Thoracic aorta (tissue), 2 donors: ENCODE measurements around the gene DLG5. TPM values are rescaled to one million over a fixed set of nuclear protein-coding genes. Genes with fewer than 3 reads are reported as not detected.

Experiments
- ATAC-seq: fragments of 150-250 bp; one replicate; pipeline ENCODE4 v1.8.0; 2017; ENCODE audit warnings: low read depth; ENCODE audit not compliant: insufficient number of reproducible peaks, low FRiP score
- DNase-seq: peaks from one replicate; pipeline ENCODE4 v3.0.0-alpha.2; 2020; ENCODE audit warnings: low spot score
- H3K27ac ChIP-seq, 2 donors: fragments of 200-600 bp; sonication (generic); 1 replicate in 1 of 2; 2 replicates in 1 of 2; pipeline ENCODE4 v1.5.1; 2016; ENCODE audit warnings: mild to moderate bottlenecking in 2 of 2, moderate library complexity in 2 of 2
- H3K27me3 ChIP-seq: fragments of 200-600 bp; sonication (generic); replicated peaks from 2 replicates; pipeline ENCODE4 v1.6.0; 2016; ENCODE audit warnings: mild to moderate bottlenecking; ENCODE audit not compliant: insufficient read depth
- H3K36me3 ChIP-seq: fragments of 200-600 bp; sonication (generic); one replicate; pipeline ENCODE4 v1.5.1; 2016
- H3K4me1 ChIP-seq, 2 donors: fragments of 200-600 bp; sonication (generic); 1 replicate in 1 of 2; 2 replicates in 1 of 2; pipeline versions ENCODE4 v1.5.1 to v1.6.0; 2016; ENCODE audit warnings: low read depth in 2 of 2, mild to moderate bottlenecking in 1 of 2; ENCODE audit not compliant: control insufficient read depth in 1 of 2
- H3K4me3 ChIP-seq: fragments of 200-600 bp; sonication (generic); 2 replicates; pipeline ENCODE4 v1.5.1; 2016; ENCODE audit warnings: mild to moderate bottlenecking
- H3K9me3 ChIP-seq: fragments of 200-600 bp; sonication (generic); 2 replicates; pipeline ENCODE4 v1.5.1; 2016
- total RNA-seq, 2 donors: library from RNA; depleted of rRNA; stranded (reverse); fragments of >200 nt; gene quantifications; one replicate each; pipeline versions ENCODE4 v1.1.0 to v1.2.3, GENCODE V29; 2016
- TF ChIP-seq, protein P1 (sequence below): fragments of 200-600 bp; sonication (generic); IDR thresholded peaks from one replicate; pipeline ENCODE4 v1.5.1; 2019; ENCODE audit warnings: antibody characterized with exemption

The DLG5 gene
- total RNA-seq, 2 donors from 2014 or later: 36.4 to 79.6 TPM

DNA sequence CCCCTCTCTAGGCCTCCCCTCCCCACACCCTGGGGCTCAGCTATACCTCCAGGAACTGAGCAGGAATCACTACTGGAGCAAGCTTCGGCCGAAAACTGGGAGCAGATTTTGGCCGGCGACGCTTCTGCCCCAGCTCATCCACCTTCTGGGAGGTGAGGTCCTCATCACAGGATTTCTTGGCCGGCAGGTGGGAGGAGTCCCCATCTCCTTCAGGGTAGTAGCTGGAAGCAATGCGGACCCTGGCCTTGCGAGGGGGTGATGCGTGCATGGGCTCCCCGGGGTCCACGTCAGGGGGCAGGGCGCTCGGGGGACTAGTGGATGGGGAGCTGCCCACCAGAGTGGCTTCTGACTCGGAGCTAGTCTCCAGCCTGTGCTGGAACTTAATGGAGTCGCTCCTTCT lies 105.5 kb downstream of the DLG5 start:
- no peaks in the 10 kb centered on the region for H3K9me3 ChIP-seq
- H3K4me1 ChIP-seq: no peaks in the 10 kb centered on the region
- H3K27me3 ChIP-seq: no peaks in the 10 kb centered on the region
- H3K27ac ChIP-seq: no peak overlapping the region
- TF ChIP-seq, protein P1, sequence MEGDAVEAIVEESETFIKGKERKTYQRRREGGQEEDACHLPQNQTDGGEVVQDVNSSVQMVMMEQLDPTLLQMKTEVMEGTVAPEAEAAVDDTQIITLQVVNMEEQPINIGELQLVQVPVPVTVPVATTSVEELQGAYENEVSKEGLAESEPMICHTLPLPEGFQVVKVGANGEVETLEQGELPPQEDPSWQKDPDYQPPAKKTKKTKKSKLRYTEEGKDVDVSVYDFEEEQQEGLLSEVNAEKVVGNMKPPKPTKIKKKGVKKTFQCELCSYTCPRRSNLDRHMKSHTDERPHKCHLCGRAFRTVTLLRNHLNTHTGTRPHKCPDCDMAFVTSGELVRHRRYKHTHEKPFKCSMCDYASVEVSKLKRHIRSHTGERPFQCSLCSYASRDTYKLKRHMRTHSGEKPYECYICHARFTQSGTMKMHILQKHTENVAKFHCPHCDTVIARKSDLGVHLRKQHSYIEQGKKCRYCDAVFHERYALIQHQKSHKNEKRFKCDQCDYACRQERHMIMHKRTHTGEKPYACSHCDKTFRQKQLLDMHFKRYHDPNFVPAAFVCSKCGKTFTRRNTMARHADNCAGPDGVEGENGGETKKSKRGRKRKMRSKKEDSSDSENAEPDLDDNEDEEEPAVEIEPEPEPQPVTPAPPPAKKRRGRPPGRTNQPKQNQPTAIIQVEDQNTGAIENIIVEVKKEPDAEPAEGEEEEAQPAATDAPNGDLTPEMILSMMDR: no peak
- H3K4me3 ChIP-seq: no peak overlapping the region
- ATAC-seq (no peak), DNase-seq (no peak)
- H3K36me3 ChIP-seq: peaks cover 63% of the 10 kb centered on the region

DNA sequence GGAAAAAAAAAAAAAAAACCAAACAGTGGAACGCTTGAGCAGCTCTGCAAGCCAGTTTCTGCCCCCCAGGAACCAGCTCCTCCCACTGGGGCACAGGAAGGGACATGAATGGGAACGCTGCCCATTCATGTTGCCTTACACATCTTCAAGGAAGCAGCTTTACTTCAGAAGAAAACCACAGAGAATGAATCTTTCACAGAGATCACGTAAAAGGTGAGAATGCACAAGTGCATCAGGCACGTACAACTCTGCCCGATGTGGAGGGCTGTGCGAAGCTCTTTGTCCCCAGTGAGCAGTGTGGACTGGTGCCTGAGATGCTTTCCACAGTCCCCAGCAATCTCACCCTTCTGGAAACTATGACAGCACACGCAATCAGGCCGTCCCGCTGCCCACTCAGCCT lies 106.2 kb downstream of the DLG5 start:
- H3K36me3 ChIP-seq: peaks cover 70% of the 10 kb centered on the region
- H3K27ac ChIP-seq: no peak overlapping the region
- no peaks in the 10 kb centered on the region for H3K4me1 ChIP-seq
- no peaks in the 10 kb centered on the region for H3K9me3 ChIP-seq
- no peaks in the 10 kb centered on the region for H3K27me3 ChIP-seq
- TF ChIP-seq, protein P1: no peak
- no peak overlapping the region for H3K4me3 ChIP-seq
- DNase-seq: no peak
- ATAC-seq: no peak

DNA sequence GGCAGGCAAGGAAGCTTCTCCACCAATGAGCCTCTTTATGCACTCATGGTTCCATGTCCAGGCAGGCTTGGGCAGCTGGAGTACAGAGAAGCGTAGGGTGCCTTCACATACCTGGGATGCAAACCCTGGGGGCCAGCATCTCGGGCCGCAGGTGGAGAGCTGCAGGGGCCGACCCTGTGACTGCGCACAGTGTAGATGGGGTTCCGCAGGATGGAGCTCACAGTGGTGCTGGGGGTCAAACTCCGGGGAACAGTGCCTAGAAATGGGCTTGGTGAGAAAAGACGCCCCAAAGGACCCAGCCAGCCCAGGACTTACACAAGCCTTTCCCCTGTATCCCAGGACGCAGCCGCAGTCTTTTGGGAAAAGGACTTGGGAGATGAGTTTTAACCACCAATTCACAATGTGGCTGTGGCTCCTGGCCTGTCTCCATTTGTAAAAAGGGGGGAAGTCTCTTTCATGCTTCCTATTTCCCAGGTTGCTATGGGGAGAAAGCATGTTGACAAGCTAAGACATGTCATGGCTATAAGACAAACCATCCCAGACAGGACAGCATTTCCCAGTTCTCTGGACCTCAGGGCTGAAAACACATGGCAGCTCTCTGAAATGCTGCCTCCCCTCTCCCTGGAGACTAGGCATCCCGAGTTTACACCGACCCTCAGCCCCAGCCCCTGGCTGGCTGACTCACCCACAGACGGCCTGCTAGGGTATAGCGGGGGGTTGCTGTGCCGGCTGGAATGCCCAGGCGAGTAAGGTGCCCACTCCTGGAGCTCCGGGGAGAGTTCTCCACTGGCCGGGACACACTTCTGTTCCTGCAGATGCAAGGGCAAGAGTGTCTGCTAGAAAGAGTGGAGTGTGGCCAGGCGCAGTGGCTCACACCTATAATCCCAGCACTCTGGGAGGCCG lies 107.1 kb downstream of the DLG5 start:
- H3K9me3 ChIP-seq: no peaks in the 10 kb centered on the region
- H3K4me1 ChIP-seq: no peaks in the 10 kb centered on the region
- H3K27me3 ChIP-seq: no peaks in the 10 kb centered on the region
- H3K4me3 ChIP-seq: no peak overlapping the region
- H3K36me3 ChIP-seq: peaks cover 75% of the 10 kb centered on the region
- no peak for DNase-seq
- no peak overlapping the region for H3K27ac ChIP-seq
- ATAC-seq: no peak
- TF ChIP-seq, protein P1: no peak

DNA sequence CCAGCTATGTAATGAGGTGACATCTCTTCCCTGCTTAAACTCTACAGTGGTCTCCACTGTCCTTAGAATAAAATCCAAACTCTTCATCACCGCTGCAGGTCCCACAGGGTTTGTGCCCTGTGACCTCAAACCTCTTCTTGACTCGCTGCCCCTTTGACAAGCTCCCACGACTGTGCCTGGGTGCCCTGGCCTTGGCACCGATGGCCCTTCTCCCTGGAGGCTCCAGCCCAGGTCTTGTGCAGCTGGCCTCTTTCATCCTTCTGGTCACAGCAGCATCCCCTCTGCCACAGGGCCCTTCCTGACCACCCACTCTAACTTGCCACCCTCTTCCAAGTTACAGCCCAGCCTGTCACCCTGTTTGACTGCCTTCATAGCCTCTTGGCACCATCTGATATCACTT lies 108.2 kb downstream of the DLG5 start:
- no peaks in the 10 kb centered on the region for H3K4me1 ChIP-seq
- no peak overlapping the region for H3K27ac ChIP-seq
- no peak overlapping the region for H3K4me3 ChIP-seq
- peaks cover 71% of the 10 kb centered on the region for H3K36me3 ChIP-seq
- TF ChIP-seq, protein P1: no peak
- ATAC-seq (no peak), DNase-seq (no peak)
- no peaks in the 10 kb centered on the region for H3K27me3 ChIP-seq
- H3K9me3 ChIP-seq: no peaks in the 10 kb centered on the region

DNA sequence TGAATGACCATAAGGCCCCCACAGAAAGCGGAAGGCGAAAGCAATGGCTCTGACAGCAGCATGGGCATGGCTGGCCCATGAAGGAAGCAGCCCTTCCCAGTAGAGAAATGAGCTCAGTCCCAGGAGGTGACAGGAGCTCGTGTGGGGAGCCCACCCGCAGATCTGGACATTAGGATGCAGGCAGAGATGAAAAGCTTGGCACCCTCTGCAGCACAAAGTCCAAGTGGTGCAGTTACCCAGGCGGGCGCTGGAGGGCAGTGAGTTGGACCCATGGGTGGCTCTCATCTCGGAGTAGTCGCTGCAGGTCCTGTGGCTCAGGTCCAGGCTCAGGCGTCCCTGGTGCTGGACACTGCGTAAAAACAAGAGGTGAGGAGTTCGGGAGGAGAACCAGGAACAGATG lies 109.0 kb downstream of the DLG5 start:
- ATAC-seq: no peak
- Histone ChIP-seq H3K4me3 (no peak overlapping the region), H3K27ac (no peak overlapping the region), H3K4me1 (no peaks in the 10 kb centered on the region), H3K9me3 (no peaks in the 10 kb centered on the region), H3K36me3 (peaks cover 79% of the 10 kb centered on the region), H3K27me3 (no peaks in the 10 kb centered on the region)
- TF ChIP-seq, protein P1: no peak
- no peak for DNase-seq
